Lower leg skin (tissue), 3 donors: ENCODE measurements around the gene IL11.

Experiments used
- POLR2A ChIP-seq, 2 donors: fragments of 450-650 bp; IDR thresholded peaks; one replicate each; pipeline ENCODE4 v1.6.1; 2016 to 2017; ENCODE audit warnings: antibody characterized with exemption in 2 of 2, mild to moderate bottlenecking in 1 of 2, moderate library complexity in 1 of 2
- TF ChIP-seq, protein P1 (sequence below), 3 donors: fragments of 450-650 bp; IDR thresholded peaks; one replicate each; pipeline ENCODE4 v1.5.1; 2016; ENCODE audit warnings: antibody characterized with exemption in 3 of 3, mild to moderate bottlenecking in 3 of 3, moderate library complexity in 2 of 3

DNA sequence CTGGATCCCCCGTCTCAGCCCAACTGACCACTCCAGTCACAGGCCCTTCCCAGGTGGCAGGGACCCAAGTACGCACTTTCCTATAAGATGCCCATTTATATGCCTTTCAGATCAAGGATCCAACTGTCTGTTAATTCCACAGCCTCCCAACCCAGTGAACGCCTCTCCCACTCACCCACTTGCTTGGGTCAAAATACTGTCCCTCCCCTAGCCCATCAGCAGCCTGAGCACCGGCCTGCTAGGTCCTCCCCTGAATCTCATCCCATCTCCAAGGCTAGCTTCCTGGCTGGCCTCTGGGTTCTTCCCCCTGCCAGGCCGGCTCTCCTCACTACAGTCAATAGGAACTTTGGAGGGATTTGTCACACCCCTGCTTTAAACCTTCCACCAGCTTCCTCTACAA lies 35.4 kb upstream of the IL11 start:
- TF ChIP-seq, protein P1, sequence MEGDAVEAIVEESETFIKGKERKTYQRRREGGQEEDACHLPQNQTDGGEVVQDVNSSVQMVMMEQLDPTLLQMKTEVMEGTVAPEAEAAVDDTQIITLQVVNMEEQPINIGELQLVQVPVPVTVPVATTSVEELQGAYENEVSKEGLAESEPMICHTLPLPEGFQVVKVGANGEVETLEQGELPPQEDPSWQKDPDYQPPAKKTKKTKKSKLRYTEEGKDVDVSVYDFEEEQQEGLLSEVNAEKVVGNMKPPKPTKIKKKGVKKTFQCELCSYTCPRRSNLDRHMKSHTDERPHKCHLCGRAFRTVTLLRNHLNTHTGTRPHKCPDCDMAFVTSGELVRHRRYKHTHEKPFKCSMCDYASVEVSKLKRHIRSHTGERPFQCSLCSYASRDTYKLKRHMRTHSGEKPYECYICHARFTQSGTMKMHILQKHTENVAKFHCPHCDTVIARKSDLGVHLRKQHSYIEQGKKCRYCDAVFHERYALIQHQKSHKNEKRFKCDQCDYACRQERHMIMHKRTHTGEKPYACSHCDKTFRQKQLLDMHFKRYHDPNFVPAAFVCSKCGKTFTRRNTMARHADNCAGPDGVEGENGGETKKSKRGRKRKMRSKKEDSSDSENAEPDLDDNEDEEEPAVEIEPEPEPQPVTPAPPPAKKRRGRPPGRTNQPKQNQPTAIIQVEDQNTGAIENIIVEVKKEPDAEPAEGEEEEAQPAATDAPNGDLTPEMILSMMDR (IDR thresholded peaks at IDR 0.05) = no peak
- TF ChIP-seq POLR2A (IDR thresholded peaks at IDR 0.05) = no peak
